Hepatocyte (in vitro differentiated cells): ENCODE data around the gene LMAN2L.
"Not testable (repeated sequence)": the region's sequence is repeated elsewhere in the genome, so short reads cannot be mapped to it uniquely, and the experiment has no call there.

Source experiments
- EZH2 ChIP-seq: fragments of 200-600 bp; sonication (generic); IDR thresholded peaks from 2 replicates; pipeline ENCODE4 v1.6.1; 2016; ENCODE audit warnings: antibody characterized with exemption, mild to moderate bottlenecking, borderline replicate concordance
- EZH2phosphoT487 ChIP-seq: fragments of 200-600 bp; sonication (generic); IDR thresholded peaks from one replicate; pipeline ENCODE4 v1.6.1; 2018; ENCODE audit warnings: antibody characterized with exemption, mild to moderate bottlenecking, low read depth, moderate library complexity; ENCODE audit not compliant: unreplicated experiment, severe bottlenecking
- TF ChIP-seq, protein P1 (sequence below): fragments of 200-600 bp; sonication (generic); IDR thresholded peaks from 2 replicates; pipeline ENCODE4 v1.5.1; 2016; ENCODE audit warnings: antibody characterized with exemption, mild to moderate bottlenecking; ENCODE audit not compliant: poor library complexity

DNA sequence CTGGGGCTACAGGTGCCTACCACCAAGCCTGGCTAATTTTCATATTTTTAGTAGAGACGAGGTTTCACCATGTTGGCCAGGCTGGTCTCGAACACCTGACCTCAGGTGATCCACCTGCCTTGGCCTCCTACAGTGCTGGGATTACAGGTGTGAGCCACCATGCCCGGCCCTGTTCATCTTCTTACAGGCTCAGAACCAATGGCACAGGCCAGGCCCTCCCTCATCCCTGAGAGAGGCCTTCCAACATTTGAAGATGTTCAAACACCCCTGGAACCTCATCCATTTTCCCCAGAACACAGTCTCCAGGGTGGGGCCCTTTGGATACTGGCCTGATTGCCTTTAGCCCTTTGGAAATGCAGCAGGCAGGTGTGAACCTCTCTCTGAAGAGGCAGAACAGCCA lies 74.1 kb downstream of the LMAN2L start:
- TF ChIP-seq EZH2, EZH2phosphoT487: not testable (repeated sequence)
- TF ChIP-seq, protein P1, sequence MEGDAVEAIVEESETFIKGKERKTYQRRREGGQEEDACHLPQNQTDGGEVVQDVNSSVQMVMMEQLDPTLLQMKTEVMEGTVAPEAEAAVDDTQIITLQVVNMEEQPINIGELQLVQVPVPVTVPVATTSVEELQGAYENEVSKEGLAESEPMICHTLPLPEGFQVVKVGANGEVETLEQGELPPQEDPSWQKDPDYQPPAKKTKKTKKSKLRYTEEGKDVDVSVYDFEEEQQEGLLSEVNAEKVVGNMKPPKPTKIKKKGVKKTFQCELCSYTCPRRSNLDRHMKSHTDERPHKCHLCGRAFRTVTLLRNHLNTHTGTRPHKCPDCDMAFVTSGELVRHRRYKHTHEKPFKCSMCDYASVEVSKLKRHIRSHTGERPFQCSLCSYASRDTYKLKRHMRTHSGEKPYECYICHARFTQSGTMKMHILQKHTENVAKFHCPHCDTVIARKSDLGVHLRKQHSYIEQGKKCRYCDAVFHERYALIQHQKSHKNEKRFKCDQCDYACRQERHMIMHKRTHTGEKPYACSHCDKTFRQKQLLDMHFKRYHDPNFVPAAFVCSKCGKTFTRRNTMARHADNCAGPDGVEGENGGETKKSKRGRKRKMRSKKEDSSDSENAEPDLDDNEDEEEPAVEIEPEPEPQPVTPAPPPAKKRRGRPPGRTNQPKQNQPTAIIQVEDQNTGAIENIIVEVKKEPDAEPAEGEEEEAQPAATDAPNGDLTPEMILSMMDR: not testable (repeated sequence)
